Chondrocyte (in vitro differentiated cells): ENCODE results near the gene IRS4. TPM values are rescaled to one million over a fixed set of nuclear protein-coding genes. Genes with fewer than 3 reads are reported as not detected.

Experiments
- DNase-seq: peaks from one replicate; pipeline ENCODE4 v3.0.0; 2021; ENCODE audit warnings: mixed read lengths, low spot score
- H3K27ac Mint-ChIP-seq: one replicate; pipeline ENCODE4 v1.8.0; 2021; ENCODE audit warnings: mild to moderate bottlenecking, moderate library complexity, mixed read lengths; ENCODE audit not compliant: unreplicated experiment
- H3K27me3 Mint-ChIP-seq: 2 replicates; pipeline ENCODE4 v1.8.0; 2021; ENCODE audit warnings: low read depth, mixed read lengths
- H3K36me3 Mint-ChIP-seq: 2 replicates; pipeline ENCODE4 v1.8.0; 2021; ENCODE audit warnings: low read depth, mixed read lengths
- H3K4me1 Mint-ChIP-seq: 2 replicates; pipeline ENCODE4 v1.8.0; 2021; ENCODE audit warnings: low read depth, mild to moderate bottlenecking, mixed read lengths
- H3K4me3 Mint-ChIP-seq: one replicate; pipeline ENCODE4 v1.8.0; 2021; ENCODE audit warnings: mild to moderate bottlenecking, moderate library complexity, mixed read lengths; ENCODE audit not compliant: unreplicated experiment
- H3K9me3 Mint-ChIP-seq: 2 replicates; pipeline ENCODE4 v1.8.0; 2021; ENCODE audit warnings: low read depth, mixed read lengths
- total RNA-seq: library from RNA; stranded (reverse); gene quantifications from 3 replicates; pipeline ENCODE4 v1.2.1, GENCODE V29; 2021
- TF ChIP-seq, protein P1 (sequence below): fragments of 200-600 bp; sonication (generic); IDR thresholded peaks from 2 replicates; pipeline ENCODE4 v1.5.0; 2021; ENCODE audit warnings: antibody characterized with exemption, mild to moderate bottlenecking, moderate library complexity

The IRS4 gene
- total RNA-seq, 1 donor from 2014 or later, result not detected

DNA sequence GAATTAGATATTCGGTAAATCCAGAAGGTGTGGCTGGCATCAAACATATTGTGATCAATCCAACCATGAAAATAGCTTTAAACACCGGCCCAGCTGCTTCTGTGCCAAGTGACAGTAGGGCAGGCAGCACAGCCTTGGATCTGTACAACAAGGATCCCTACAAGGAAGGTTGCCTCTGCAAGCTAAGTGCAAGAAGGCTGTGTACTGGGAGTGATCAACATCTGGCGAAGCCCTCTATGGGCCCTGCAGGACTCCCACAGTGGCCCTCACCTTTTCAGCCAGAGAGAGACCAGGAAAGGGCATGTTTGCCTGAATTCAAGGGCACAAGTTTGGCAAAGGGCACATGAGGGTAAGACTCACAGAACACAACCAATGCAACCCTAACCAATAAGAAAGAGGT is 9.6 kb downstream of the IRS4 start:
- no peaks in the 10 kb centered on the region for H3K36me3 Mint-ChIP-seq
- H3K9me3 Mint-ChIP-seq, result no peaks in the 10 kb centered on the region
- H3K27me3 Mint-ChIP-seq, result peaks cover 71% of the 10 kb centered on the region
- TF ChIP-seq, protein P1, sequence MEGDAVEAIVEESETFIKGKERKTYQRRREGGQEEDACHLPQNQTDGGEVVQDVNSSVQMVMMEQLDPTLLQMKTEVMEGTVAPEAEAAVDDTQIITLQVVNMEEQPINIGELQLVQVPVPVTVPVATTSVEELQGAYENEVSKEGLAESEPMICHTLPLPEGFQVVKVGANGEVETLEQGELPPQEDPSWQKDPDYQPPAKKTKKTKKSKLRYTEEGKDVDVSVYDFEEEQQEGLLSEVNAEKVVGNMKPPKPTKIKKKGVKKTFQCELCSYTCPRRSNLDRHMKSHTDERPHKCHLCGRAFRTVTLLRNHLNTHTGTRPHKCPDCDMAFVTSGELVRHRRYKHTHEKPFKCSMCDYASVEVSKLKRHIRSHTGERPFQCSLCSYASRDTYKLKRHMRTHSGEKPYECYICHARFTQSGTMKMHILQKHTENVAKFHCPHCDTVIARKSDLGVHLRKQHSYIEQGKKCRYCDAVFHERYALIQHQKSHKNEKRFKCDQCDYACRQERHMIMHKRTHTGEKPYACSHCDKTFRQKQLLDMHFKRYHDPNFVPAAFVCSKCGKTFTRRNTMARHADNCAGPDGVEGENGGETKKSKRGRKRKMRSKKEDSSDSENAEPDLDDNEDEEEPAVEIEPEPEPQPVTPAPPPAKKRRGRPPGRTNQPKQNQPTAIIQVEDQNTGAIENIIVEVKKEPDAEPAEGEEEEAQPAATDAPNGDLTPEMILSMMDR, result no peak
- no peak for DNase-seq
- no peak overlapping the region for H3K4me3 Mint-ChIP-seq
- no peaks in the 10 kb centered on the region for H3K4me1 Mint-ChIP-seq
- no peak overlapping the region for H3K27ac Mint-ChIP-seq

DNA sequence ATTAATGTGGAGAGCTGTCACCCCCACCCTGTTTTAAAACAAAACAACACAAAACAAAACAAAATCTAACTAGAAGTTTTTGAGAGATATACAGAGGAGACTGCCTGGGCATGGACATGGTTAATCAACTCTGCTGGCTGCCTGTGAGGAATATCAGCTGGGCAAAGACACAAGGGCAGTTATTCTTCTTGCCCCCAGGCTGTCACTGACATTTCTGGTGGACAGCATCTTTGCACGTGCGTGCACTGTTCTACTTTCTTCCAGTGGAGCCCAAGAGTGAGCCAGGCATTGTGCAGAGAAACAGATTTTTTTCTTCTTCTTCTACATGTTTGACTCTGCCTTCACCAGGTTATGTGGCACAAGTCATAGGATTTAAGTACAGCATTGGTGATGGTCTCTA is 13.8 kb downstream of the IRS4 start:
- Mint-ChIP-seq H3K4me3 (no peak overlapping the region), H3K36me3 (no peaks in the 10 kb centered on the region), H3K27ac (no peak overlapping the region), H3K9me3 (no peaks in the 10 kb centered on the region), H3K27me3 (peaks cover 53% of the 10 kb centered on the region), H3K4me1 (no peaks in the 10 kb centered on the region)
- TF ChIP-seq, protein P1, result no peak
- no peak for DNase-seq

DNA sequence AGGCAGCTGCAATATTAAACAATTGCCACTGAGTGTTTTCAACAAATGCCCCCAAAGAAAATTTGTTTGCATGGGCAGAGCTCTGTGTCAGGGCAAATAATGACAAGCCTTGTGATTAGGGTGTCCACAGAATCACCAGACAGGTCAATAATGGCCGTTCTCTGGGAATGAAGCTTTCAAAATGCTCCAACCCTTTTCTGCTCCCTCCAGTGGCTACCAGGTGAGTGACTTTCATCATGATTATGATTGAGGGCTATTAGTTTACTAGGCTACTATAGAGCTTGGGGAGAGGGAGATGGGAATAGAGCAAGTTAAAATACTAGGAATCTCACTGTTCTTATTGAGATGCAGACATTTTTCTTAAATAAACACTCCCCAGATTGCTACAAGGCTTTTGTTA is 23.5 kb downstream of the IRS4 start:
- Mint-ChIP-seq H3K36me3 (no peaks in the 10 kb centered on the region), H3K4me1 (no peaks in the 10 kb centered on the region), H3K27ac (no peak overlapping the region), H3K9me3 (peaks cover 30% of the 10 kb centered on the region), H3K27me3 (peaks cover 3% of the 10 kb centered on the region), H3K4me3 (no peak overlapping the region)
- TF ChIP-seq, protein P1, result no peak
- no peak for DNase-seq

DNA sequence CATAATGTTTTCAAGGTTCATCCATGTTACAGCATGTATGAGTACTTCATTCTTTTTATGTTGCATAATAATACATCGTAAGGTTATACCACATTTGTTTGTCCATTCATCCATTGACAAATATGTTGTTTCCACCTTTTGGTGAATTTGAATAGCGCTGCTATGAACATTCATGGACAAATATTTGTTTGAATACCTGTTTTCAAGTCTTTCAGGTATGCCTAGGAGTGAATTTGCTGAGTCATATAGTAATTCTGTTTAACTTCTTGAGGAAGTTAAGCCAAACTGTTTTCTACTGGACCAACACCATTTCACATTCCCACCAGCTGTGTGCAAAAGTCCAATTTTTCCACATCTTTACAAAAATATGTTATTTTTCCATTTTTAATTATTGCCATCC is 31.5 kb downstream of the IRS4 start:
- no peak overlapping the region for H3K4me3 Mint-ChIP-seq
- peaks cover 1% of the 10 kb centered on the region for H3K36me3 Mint-ChIP-seq
- no peak for DNase-seq
- H3K27ac Mint-ChIP-seq, result no peak overlapping the region
- H3K27me3 Mint-ChIP-seq, result no peaks in the 10 kb centered on the region
- TF ChIP-seq, protein P1, result no peak
- H3K4me1 Mint-ChIP-seq, result no peaks in the 10 kb centered on the region
- H3K9me3 Mint-ChIP-seq, result no peaks in the 10 kb centered on the region

DNA sequence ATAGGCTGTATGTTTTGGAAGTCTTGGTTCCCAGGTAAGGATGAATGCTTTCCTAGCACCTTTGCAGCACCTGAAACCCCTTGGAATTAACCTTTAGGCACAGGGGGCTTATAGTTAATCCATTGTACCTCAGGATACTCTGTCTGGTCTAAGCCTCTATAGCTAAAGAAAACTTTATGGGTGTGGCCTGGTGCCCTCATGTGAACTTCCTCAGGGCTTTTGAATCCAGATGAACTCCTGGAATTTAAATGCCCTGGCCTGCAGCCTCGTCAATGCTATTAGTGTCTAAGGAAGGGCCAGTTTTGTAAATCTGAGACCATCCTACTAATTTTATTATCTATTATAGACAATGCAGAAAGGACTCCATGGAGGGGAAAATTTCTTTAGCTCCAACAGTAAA is 33.8 kb downstream of the IRS4 start:
- H3K4me1 Mint-ChIP-seq, result no peaks in the 10 kb centered on the region
- H3K36me3 Mint-ChIP-seq, result peaks cover 6% of the 10 kb centered on the region
- H3K27ac Mint-ChIP-seq, result no peak overlapping the region
- TF ChIP-seq, protein P1, result no peak
- H3K9me3 Mint-ChIP-seq, result no peaks in the 10 kb centered on the region
- no peaks in the 10 kb centered on the region for H3K27me3 Mint-ChIP-seq
- H3K4me3 Mint-ChIP-seq, result no peak overlapping the region
- DNase-seq, result no peak
